ENCODE results near the gene OSM. TPM values are rescaled to one million over a fixed set of nuclear protein-coding genes. Genes with fewer than 3 reads are reported as not detected.

OSM gene
- total and polyA plus RNA-seq, 2 donors (not counting 3 experiments of a cell fraction or from before 2014, with no cell fraction given), result not detected

GRCh38 chr22:30219049-30219654, 47.5 kb downstream of the OSM start:
- no peaks in the 10 kb centered on the region for H4K20me1 ChIP-seq (replicated peaks; ENCODE audit: control insufficient read depth, extremely low read depth, insufficient read depth, low read length)
- no peaks in the 10 kb centered on the region for H3K4me1 ChIP-seq (ENCODE audit: control insufficient read depth, extremely low read depth, insufficient read depth, low read length)
- no peak overlapping the region for H3K27ac ChIP-seq (ENCODE audit: insufficient read depth, low read depth, low read length)
- no peak for DNase-seq (ENCODE audit: low read depth, low spot score)
- TF ChIP-seq EZH2 (IDR thresholded peaks at IDR 0.05; ENCODE audit: borderline replicate concordance, low read depth, low read length, severe bottlenecking) (no peak), MAX (IDR thresholded peaks at IDR 0.05; ENCODE audit: insufficient read depth, insufficient read length) (no peak), CTCF (IDR thresholded peaks at IDR 0.05; ENCODE audit: extremely low read depth in 1 of 2, insufficient read depth in 1 of 2, low read depth in 1 of 2, low read length in 2 of 2) (no peak), FOS (IDR thresholded peaks at IDR 0.05; ENCODE audit: borderline replicate concordance, insufficient read depth, low read length) (no peak), POLR2A (IDR thresholded peaks at IDR 0.05; ENCODE audit: low read depth, low read length) (no peak), GATA2 (IDR thresholded peaks at IDR 0.05; ENCODE audit: insufficient read depth, insufficient read length, low read depth, low read length) (no peak), MYC (IDR thresholded peaks at IDR 0.05; ENCODE audit: low read depth, low read length) (no peak), JUN (IDR thresholded peaks at IDR 0.05; ENCODE audit: borderline replicate concordance, insufficient read depth, insufficient read length, low read depth) (no peak), POLR2AphosphoS5 (IDR thresholded peaks at IDR 0.05; ENCODE audit: insufficient read depth, low read depth, low read length) (no peak)
- H3K27me3 ChIP-seq (ENCODE audit: control insufficient read depth in 2 of 2, insufficient read depth in 2 of 2, low read length in 2 of 2), result peaks cover 0 to 28% of the 10 kb centered on the region in 2 experiments
- FAIRE-seq, result no peak
- H2AFZ ChIP-seq (ENCODE audit: low read depth, low read length), result no peak overlapping the region
- no peak overlapping the region for H3K9ac ChIP-seq (replicated peaks; ENCODE audit: extremely low read depth, insufficient read depth, low read length)
- no peak overlapping the region for H3K4me2 ChIP-seq (ENCODE audit: insufficient read depth, low read length)
- no peaks in the 10 kb centered on the region for H3K9me3 ChIP-seq (replicated peaks; ENCODE audit: control insufficient read depth, insufficient read depth, low read length)
- CTCF ChIA-PET, result interaction anchor here (1.4 kb wide), 1 partner anchor 10 kb away, joined by 3 read pairs; no protein-coding TSS in a partner anchor
- H3K79me2 ChIP-seq (ENCODE audit: control insufficient read depth, insufficient read depth, low read length), result no peaks in the 10 kb centered on the region
- dilution Hi-C loops (cut with MboI; ENCODE audit: extremely low pct_ligation_motif_present, low sequenced_read_pairs) (no loop called here), intact Hi-C loops (cut with micrococcal nuclease) (no loop called here)
- POLR2A ChIA-PET, result no interaction called here
- no TSS peak for BruUV-seq (replicated peaks)
- H3K4me3 ChIP-seq (replicated peaks in 1 of 3; ENCODE audit: insufficient read depth in 1 of 3, low read depth in 1 of 3, low read length in 3 of 3), result no peak overlapping the region
- H3K9me1 ChIP-seq (replicated peaks; ENCODE audit: control insufficient read depth, extremely low read depth, insufficient read depth, low read length), result no peaks in the 10 kb centered on the region
- no peaks in the 10 kb centered on the region for H3K36me3 ChIP-seq (ENCODE audit: control insufficient read depth in 2 of 2, extremely low read depth in 1 of 2, insufficient read depth in 2 of 2, low read length in 2 of 2)

All from endothelial cell of umbilical vein (primary cell).